ENCODE data around the gene TRPC3.

GRCh38 chr4:121990489-121990888, 38.6 kb upstream of the TRPC3 start:
- TF ChIP-seq CTCF (IDR thresholded peaks at IDR 0.05; ENCODE audit: low read depth, low read length), result no peak
- no peak for TF ChIP-seq MAX (IDR thresholded peaks at IDR 0.05; ENCODE audit: low read depth, low read length)
- no peak for TF ChIP-seq MYC (IDR thresholded peaks at IDR 0.05; ENCODE audit: low read depth, low read length)
- no peak for TF ChIP-seq POLR2A (IDR thresholded peaks at IDR 0.05; ENCODE audit: extremely low read depth, insufficient read length)
